IPS-15b (cell line): ENCODE data around the gene KRTCAP3.

Experiments
- H3K27me3 ChIP-seq: one replicate; pipeline ENCODE4 v1.6.1; 2013; ENCODE audit warnings: low read length; ENCODE audit not compliant: control insufficient read depth, insufficient read depth
- H3K36me3 ChIP-seq: one replicate; pipeline ENCODE4 v1.6.1; 2013; ENCODE audit warnings: low read length; ENCODE audit not compliant: control insufficient read depth, insufficient read depth
- H3K4me1 ChIP-seq: one replicate; pipeline ENCODE4 v1.6.1; 2013; ENCODE audit warnings: mild to moderate bottlenecking, low read length; ENCODE audit not compliant: control insufficient read depth, insufficient read depth
- H3K4me3 ChIP-seq: one replicate; pipeline ENCODE4 v1.5.1; 2013; ENCODE audit warnings: low read depth, low read length
- H3K9ac ChIP-seq: one replicate; pipeline ENCODE4 v1.6.1; 2013; ENCODE audit warnings: low read depth, mild to moderate bottlenecking, low read length
- H3K9me3 ChIP-seq: one replicate; pipeline ENCODE4 v1.6.1; 2013; ENCODE audit warnings: mild to moderate bottlenecking, low read length; ENCODE audit not compliant: control insufficient read depth, insufficient read depth

KRTCAP3 gene, protein sequence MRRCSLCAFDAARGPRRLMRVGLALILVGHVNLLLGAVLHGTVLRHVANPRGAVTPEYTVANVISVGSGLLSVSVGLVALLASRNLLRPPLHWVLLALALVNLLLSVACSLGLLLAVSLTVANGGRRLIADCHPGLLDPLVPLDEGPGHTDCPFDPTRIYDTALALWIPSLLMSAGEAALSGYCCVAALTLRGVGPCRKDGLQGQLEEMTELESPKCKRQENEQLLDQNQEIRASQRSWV

DNA sequence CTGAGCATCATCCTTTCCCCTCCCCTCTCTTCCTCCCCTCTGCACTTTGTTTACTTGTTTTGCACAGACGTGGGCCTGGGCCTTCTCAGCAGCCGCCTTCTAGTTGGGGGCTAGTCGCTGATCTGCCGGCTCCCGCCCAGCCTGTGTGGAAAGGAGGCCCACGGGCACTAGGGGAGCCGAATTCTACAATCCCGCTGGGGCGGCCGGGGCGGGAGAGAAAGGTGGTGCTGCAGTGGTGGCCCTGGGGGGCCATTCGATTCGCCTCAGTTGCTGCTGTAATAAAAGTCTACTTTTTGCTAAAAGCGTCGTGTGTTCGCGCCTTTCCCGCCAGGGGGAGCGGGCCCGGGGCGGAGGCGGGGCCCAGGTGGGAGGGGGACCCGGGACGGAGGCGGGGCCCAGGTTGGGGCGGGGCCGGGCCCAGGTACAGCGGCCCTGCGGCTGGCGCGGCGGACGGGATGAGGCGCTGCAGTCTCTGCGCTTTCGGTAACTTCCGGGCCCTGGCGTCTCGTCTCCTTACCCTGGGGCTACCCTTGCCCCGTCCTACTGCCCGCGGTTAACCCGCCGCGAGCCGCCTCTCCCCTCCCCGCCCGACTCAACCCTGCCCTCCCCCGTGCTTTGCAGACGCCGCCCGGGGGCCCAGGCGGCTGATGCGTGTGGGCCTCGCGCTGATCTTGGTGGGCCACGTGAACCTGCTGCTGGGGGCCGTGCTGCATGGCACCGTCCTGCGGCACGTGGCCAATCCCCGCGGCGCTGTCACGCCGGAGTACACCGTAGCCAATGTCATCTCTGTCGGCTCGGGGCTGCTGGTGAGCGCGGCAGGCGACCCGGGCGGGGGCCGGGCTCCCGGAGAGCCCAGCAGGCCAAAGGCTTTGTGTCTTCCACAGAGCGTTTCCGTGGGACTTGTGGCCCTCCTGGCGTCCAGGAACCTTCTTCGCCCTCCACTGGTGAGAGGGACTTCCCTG, at the start of gene KRTCAP3:
TSS of gene KRTCAP3 (plus strand) at position 424 of the 962 bp plus-strand sequence. CDS start at position 456, 32 bp downstream.
- Histone ChIP-seq H3K36me3 (peaks cover 15% of the 10 kb centered on the region), H3K9ac (peak within 1 kb of the TSS; percentile 85), H3K4me1 (no peaks in the 10 kb centered on the region), H3K9me3 (no peaks in the 10 kb centered on the region), H3K27me3 (no peaks in the 10 kb centered on the region), H3K4me3 (peak within 1 kb of the TSS; percentile 65)

DNA sequence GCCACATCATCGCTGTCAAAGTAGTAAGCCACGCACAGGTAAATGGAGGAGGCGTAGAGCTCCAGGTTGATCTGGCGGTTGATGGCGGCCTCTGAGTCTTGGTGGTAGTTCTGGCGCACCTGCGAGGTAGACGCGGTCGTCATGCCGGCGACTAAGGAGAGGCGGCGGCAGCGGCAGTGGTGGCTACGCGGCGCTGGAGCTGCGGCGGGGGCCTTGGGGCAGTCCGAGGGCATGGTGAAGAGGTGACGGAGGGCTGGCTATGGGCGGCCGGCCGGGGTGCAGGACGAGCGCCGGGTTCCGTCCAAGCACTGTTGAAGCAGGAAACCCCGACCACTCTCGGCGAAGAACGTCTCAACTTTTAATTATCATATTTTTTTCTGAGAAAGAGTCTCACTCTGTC, 49.0 kb upstream of the KRTCAP3 start:
- H3K4me1 ChIP-seq, result no peaks in the 10 kb centered on the region
- H3K27me3 ChIP-seq, result no peaks in the 10 kb centered on the region
- H3K9ac ChIP-seq, result no peak overlapping the region
- H3K36me3 ChIP-seq, result peaks cover 7% of the 10 kb centered on the region
- H3K9me3 ChIP-seq, result no peaks in the 10 kb centered on the region
- no peak overlapping the region for H3K4me3 ChIP-seq

DNA sequence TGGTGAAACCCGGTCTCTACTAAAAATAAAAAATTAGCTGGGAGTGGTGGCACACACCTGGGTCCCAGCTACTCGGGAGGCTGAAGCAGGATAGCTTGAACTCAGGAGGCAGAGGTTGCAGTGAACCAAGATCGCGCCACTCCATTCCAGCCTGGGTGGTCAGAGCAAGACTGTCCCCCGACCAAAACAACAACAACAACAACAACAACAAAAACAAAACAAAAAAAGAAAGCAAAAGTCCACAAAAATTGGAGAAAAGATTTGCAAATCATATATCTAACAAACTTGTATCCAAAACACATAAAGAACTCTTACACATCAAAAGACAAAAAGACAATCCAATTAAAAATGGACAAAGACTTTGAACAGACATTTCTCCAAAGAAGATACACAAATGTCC, 43.2 kb upstream of the KRTCAP3 start:
- peaks cover 3% of the 10 kb centered on the region for H3K36me3 ChIP-seq
- H3K4me3 ChIP-seq, result no peak overlapping the region
- no peaks in the 10 kb centered on the region for H3K27me3 ChIP-seq
- H3K4me1 ChIP-seq, result no peaks in the 10 kb centered on the region
- no peak overlapping the region for H3K9ac ChIP-seq
- H3K9me3 ChIP-seq, result no peaks in the 10 kb centered on the region

DNA sequence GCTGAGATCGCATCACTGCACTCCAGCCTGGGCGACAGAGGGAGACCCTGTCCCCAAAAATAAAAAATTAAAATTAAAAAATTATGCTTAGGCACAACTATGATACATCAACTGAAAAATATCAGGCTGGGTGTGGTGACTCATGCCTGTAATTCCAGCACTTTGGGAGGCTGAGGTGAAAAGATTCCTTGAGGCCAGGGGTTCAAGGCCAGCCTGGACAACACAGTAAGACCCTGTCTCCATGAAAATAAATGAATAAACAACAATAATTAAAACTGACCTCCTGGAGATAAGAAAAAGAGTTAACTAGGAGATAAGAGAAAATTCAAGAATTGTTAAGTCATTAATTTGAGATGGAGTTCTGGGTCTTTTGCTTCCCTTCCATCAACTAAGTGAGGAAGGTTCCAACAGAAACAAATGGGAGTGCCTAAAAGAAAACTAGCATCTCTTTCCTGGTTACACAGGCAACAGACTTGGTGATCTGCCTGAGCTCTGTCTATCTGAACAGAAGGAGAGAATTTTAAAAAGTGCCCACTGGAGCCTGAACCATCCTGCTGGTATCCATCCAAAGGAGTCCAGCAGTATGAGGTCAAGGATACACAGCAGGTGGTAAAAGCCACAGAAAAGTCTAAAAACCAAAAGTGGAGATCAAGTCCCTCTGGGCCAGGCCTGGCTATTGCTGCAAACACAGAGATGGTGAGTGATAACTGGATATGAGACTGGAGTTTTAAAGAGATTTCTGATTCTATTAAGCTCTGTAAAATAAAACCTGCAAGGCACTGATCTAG, 41.6 kb upstream of the KRTCAP3 start:
- Histone ChIP-seq H3K4me1 (no peaks in the 10 kb centered on the region), H3K27me3 (no peaks in the 10 kb centered on the region), H3K36me3 (peaks cover 3% of the 10 kb centered on the region), H3K9ac (no peak overlapping the region), H3K9me3 (no peaks in the 10 kb centered on the region), H3K4me3 (no peak overlapping the region)

DNA sequence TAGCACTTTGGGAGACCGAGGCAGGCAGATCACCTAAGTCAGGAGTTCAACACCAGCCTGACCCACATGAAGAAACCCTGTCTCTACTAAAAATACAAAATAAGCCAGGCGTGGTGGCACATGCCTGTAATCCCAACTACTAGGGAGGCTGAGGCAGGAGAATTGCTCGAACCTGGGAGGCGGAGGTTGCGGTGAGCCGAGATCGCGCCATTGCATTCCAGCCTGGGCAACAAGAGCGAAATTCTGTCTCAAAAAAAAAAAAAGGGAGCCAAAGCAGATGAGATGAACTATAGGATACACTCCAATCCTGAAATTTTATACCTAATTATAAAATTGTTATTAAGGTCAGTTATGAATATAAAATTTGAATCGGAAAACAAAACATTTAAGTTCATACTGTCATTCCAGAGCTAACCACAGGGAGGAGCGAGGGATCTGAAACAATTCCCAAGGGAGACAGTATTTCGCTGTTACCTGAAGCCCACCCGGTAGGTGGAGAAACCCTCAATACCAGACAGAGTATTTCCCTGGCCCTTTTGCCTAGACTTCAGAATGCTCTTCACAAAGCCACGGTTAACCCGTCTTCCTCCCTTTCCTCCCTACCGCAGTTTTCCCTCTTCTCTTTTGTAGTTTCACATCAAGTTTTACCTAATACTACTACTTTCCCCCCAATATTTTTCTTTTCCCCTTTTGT, 34.2 kb upstream of the KRTCAP3 start:
- no peak overlapping the region for H3K9ac ChIP-seq
- H3K36me3 ChIP-seq, result peaks cover 5% of the 10 kb centered on the region
- H3K27me3 ChIP-seq, result no peaks in the 10 kb centered on the region
- peaks cover 4% of the 10 kb centered on the region for H3K4me1 ChIP-seq
- no peaks in the 10 kb centered on the region for H3K9me3 ChIP-seq
- H3K4me3 ChIP-seq, result peak overlapping the region; percentile 84

DNA sequence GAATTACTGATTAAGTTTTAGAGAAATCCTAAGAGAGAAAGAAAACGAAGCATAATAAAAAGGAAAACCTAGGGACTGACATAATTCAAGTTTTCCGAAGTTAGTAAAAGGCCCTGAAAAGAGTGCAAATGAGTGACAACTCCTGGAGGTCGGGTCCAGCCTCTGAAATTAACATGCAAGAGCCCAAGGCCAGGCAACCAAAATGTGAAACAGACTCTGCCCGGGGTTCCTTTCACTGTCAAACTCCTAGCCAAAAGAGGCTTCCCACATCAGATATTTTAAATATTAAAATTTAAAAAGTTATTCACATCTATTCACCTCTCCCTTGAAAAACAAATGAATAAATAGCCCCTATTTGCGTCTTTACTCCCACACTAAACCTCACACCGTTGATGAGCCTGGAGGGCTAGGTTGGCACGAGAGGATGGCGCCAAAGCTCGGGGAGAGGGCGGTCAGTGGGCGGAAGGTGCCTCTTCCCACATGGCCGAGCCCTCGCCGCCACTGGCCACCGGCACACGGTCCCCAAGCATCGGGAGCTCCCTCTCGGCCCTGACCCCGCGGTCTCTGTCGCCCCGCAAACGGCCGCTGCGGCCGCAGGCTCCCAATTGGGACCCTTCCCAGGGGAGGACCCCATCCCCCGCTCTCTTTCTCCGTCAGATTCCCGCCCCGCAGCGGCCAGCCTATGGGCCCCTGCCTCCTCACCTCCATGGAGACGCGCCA, 33.4 kb upstream of the KRTCAP3 start:
- H3K9me3 ChIP-seq, result no peaks in the 10 kb centered on the region
- peak overlapping the region; percentile 84 for H3K4me3 ChIP-seq
- H3K4me1 ChIP-seq, result peaks cover 4% of the 10 kb centered on the region
- H3K36me3 ChIP-seq, result peaks cover 5% of the 10 kb centered on the region
- peak overlapping the region; percentile 73 for H3K9ac ChIP-seq
- no peaks in the 10 kb centered on the region for H3K27me3 ChIP-seq

DNA sequence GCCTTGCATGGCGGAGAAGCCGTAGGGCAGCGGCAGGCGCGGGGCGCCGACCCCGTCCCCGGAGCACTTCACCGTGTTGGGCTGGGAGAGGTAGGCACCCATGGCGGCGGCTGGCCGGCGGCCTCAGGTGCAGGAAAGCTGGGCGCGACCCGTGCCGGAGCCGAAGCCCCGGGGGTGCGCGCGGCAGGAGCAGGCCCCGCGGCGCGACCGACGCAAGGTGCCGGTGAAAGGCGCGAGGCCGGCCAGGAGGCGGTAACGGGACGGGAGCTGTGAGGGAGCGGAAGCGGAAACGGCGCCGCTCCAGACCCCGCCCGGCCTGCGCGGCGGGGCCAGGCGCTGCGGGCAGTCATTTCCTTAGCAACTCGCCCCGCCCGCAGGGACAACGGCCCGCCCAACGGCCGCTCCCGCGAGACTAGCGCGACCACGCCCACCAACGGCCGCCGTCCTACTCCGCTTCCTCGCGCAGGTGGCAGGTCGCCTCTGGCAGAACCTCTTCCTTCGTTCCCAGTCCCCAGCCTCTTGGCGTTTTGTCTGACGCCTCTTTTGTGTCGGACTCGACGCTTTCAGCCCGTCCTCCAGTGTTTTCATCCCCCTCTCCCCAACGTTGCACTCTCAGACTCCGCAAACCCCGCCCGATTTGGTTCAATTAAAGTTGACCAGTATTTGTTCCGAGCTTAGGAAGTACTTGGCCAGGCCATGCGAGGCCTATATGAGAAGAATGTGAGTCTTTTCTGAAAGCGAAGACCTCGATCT, 32.7 kb upstream of the KRTCAP3 start, which contains the start of gene PPM1G:
TSS of gene PPM1G (minus strand) at position 271 of the 753 bp plus-strand sequence. CDS start at position 102, 169 bp downstream.
- Histone ChIP-seq H3K36me3 (peaks cover 5% of the 10 kb centered on the region), H3K9ac (peak within 1 kb of the TSS; percentile 81), H3K27me3 (no peaks in the 10 kb centered on the region), H3K9me3 (no peaks in the 10 kb centered on the region), H3K4me1 (peaks cover 4% of the 10 kb centered on the region), H3K4me3 (peak within 1 kb of the TSS; percentile 84)

DNA sequence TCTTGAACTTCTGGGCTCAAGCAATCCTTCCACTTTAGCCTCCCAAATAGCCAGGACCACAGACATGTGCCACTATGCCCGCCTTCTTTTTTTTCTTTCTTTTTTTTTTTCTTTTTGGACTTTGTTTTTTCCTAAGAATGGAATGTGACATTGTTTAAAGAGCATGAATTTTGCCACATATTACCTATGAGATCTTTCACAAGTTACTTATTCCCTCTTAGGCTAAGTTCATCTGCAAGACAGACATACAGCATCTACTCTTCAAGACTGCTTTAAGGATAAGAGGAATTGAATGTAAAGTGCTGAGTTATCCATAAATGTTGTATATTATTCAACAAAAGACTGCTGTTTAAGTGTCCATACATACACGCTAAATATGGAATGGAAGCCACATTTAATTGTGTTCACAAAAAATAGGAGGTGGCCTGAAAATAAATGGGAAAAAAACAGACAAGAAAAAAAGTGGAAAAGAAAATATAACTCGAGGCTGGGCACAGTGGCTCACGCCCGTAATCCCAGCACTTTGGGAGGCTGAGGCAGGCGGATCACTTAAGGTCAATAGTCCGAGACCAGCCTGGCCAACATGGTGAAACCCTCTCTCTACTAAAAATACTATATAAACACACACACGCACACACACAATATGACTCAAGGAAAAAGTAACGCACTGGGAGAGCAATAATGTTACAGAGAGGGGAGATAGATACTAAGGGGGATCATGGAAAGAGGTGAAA, 29.6 kb upstream of the KRTCAP3 start:
- no peaks in the 10 kb centered on the region for H3K9me3 ChIP-seq
- H3K36me3 ChIP-seq, result peaks cover 5% of the 10 kb centered on the region
- H3K4me1 ChIP-seq, result peaks cover 4% of the 10 kb centered on the region
- no peaks in the 10 kb centered on the region for H3K27me3 ChIP-seq
- no peak overlapping the region for H3K4me3 ChIP-seq
- H3K9ac ChIP-seq, result no peak overlapping the region

DNA sequence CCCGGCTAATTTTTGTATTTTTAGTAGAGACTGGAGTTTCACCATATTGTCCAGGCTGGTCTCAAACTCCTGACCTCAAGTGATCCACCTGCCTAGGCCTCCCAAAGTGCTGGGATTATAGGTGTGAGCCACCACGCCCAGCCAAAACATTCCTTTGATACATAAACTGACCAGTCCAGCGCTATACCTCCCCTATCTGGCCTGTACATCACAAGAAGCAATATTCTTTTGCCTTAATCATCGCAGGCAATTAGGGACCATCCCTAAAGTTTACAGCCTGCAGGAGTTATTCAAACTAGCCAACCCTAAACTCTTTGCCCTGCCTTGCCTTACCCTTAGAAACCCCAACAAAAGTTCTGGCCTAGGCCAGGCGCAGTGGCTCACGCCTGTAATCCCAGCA, 26.0 kb upstream of the KRTCAP3 start:
- no peak overlapping the region for H3K9ac ChIP-seq

DNA sequence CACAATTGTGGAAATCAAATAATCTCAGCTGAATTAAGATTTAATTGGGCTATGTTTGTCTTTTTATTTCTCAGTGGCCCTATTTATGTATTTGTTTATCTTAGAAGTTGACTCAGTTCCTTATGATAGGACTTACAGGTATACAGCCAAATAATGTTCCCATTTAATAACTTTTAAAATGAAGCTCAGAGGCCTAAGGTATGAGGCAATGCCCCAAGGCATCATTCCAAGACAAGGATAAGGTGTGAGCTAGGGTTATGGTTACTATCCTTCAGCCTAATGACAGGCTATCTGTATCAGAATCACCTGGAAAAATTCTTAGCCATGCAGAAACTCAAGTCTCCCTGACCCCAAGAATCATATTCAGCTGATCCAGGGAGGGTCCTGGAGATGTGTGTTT, 21.2 kb upstream of the KRTCAP3 start:
- H3K9me3 ChIP-seq, result no peaks in the 10 kb centered on the region
- H3K4me3 ChIP-seq, result no peak overlapping the region
- no peaks in the 10 kb centered on the region for H3K36me3 ChIP-seq
- no peaks in the 10 kb centered on the region for H3K27me3 ChIP-seq
- H3K9ac ChIP-seq, result no peak overlapping the region
- no peaks in the 10 kb centered on the region for H3K4me1 ChIP-seq

More for the DNA sequence above, 26.0 kb upstream of the KRTCAP3 start:
- Histone ChIP-seq H3K9me3 (no peaks in the 10 kb centered on the region), H3K27me3 (no peaks in the 10 kb centered on the region), H3K36me3 (no peaks in the 10 kb centered on the region), H3K4me1 (no peaks in the 10 kb centered on the region), H3K4me3 (no peak overlapping the region)
